GM12892 (cell line): ENCODE data around the gene EPHA10.

Experiments
- POLR2A ChIP-seq: IDR thresholded peaks from 2 replicates; pipeline ENCODE4 v1.6.1; 2011; ENCODE audit warnings: low read depth, low read length, control low read depth
- POLR2AphosphoS5 ChIP-seq: IDR thresholded peaks from 2 replicates; pipeline ENCODE4 v1.6.1; 2011; ENCODE audit warnings: low read depth, low read length, control low read depth

DNA sequence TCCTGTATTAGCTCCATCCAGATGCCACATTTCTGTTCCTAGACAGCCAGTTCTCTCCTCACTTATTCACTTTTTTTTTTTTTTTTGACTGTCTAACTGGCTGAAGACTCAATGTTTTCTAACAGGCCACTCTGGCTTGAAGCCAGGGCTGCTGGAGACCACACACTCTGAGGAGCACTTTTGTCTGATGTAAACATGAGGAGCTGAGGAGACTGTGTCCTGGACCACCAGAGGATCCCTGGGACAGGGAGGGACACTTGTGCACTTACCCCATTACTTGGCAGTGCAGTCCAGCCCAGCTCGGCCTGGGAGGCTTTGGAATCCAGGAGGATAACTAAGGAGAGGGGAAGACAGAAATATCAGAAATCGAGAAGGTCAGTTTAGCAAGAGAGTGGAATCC is 2.4 kb downstream of the EPHA10 start:
- TF ChIP-seq POLR2A (no peak), POLR2AphosphoS5 (no peak)
